ENCODE measurements around the gene LCNL1. TPM values are rescaled to one million over a fixed set of nuclear protein-coding genes. Genes with fewer than 3 reads are reported as not detected.

LCNL1 gene
- polyA plus RNA-seq, 3 donors: 0.03 to 0.23 (median 0.12) TPM

- no peak for DNase-seq (ENCODE audit: low read depth in 3 of 3, low spot score in 2 of 3)
Measured at GRCh38 chr9:137034039-137034708, 51.4 kb downstream of the LCNL1 start.

GRCh38 chr9:137034709-137035506 lies 52.1 kb downstream of the LCNL1 start:
- DNase-seq (ENCODE audit: low read depth in 3 of 3, low spot score in 2 of 3): no peak

Other genes with a start within 250 kb of the LCNL1 start
- gene LCN10, start 240.1 kb upstream of the LCNL1 start, polyA plus RNA-seq (ENCODE audit: insufficient read length in 3 of 3): 1 to 10 TPM in 2 of 3 donors, under 1 TPM in 1; 0.93 to 2.3 (median 1.2) TPM
- not detected for gene LCN6, start 234.5 kb upstream of the LCNL1 start, polyA plus RNA-seq (ENCODE audit: insufficient read length in 3 of 3)
- gene LCN8, start 224.8 kb upstream of the LCNL1 start, polyA plus RNA-seq (ENCODE audit: insufficient read length in 3 of 3): under 1 TPM; 0.11 to 0.17 (median 0.16) TPM
- gene LCN15, start 218.5 kb upstream of the LCNL1 start, polyA plus RNA-seq (ENCODE audit: insufficient read length in 3 of 3): under 1 TPM in 1 of 3 donors, not detected in 2; 0.04 TPM
- 10 to 100 TPM; 63.2 to 77.7 (median 67.1) TPM for gene TMEM141, start 191.6 kb upstream of the LCNL1 start, polyA plus RNA-seq (ENCODE audit: insufficient read length in 3 of 3)
- gene CCDC183, start 186.7 kb upstream of the LCNL1 start, polyA plus RNA-seq (ENCODE audit: insufficient read length in 3 of 3): 1 to 10 TPM; 2.5 to 3.4 (median 2.9) TPM
- gene RABL6, start 175.0 kb upstream of the LCNL1 start, polyA plus RNA-seq (ENCODE audit: insufficient read length in 3 of 3): 10 to 100 TPM; 58.6 to 61.1 (median 59.7) TPM
- under 1 TPM; 0.54 to 0.80 (median 0.64) TPM for gene AJM1, start 140.5 kb upstream of the LCNL1 start, polyA plus RNA-seq (ENCODE audit: insufficient read length in 3 of 3)
- 10 to 100 TPM; 59.9 to 76.5 (median 65.2) TPM for gene PHPT1, start 133.6 kb upstream of the LCNL1 start, polyA plus RNA-seq (ENCODE audit: insufficient read length in 3 of 3)
- gene MAMDC4, start 130.6 kb upstream of the LCNL1 start, polyA plus RNA-seq (ENCODE audit: insufficient read length in 3 of 3): 1 to 10 TPM; 3.1 to 4.6 (median 4.3) TPM
- 100 to 1,000 TPM; 349 to 395 (median 374) TPM for gene EDF1, start 116.7 kb upstream of the LCNL1 start, polyA plus RNA-seq (ENCODE audit: insufficient read length in 3 of 3)
- gene TRAF2, start 96.5 kb upstream of the LCNL1 start, polyA plus RNA-seq (ENCODE audit: insufficient read length in 3 of 3): 10 to 100 TPM; 10.1 to 14.0 (median 10.1) TPM
- gene FBXW5, start 38.3 kb upstream of the LCNL1 start, polyA plus RNA-seq (ENCODE audit: insufficient read length in 3 of 3): 10 to 100 TPM; 32.5 to 43.5 (median 38.4) TPM
- gene C8G, start 37.8 kb upstream of the LCNL1 start, polyA plus RNA-seq (ENCODE audit: insufficient read length in 3 of 3): under 1 TPM; 0.28 to 0.58 (median 0.46) TPM
- 10 to 100 TPM; 13.1 to 18.8 (median 15.9) TPM for gene LCN12, start 30.7 kb upstream of the LCNL1 start, polyA plus RNA-seq (ENCODE audit: insufficient read length in 3 of 3)
- 10 to 100 TPM; 20.9 to 29.3 (median 25.4) TPM for gene PTGDS, start 5.5 kb upstream of the LCNL1 start, polyA plus RNA-seq (ENCODE audit: insufficient read length in 3 of 3)
- 10 to 100 TPM; 22.3 to 27.0 (median 24.4) TPM for gene PAXX, start 9.4 kb downstream of the LCNL1 start, polyA plus RNA-seq (ENCODE audit: insufficient read length in 3 of 3)
- gene CLIC3, start 13.6 kb downstream of the LCNL1 start, polyA plus RNA-seq (ENCODE audit: insufficient read length in 3 of 3): under 1 TPM in 2 of 3 donors, not detected in 1; 0.36 to 0.38 TPM
- 10 to 100 TPM; 42.0 to 49.0 (median 46.3) TPM for gene ABCA2, start 45.2 kb downstream of the LCNL1 start, polyA plus RNA-seq (ENCODE audit: insufficient read length in 3 of 3)
- gene FUT7, start 49.1 kb downstream of the LCNL1 start, polyA plus RNA-seq (ENCODE audit: insufficient read length in 3 of 3): under 1 TPM in 1 of 3 donors, not detected in 2; 0.06 TPM
- gene NPDC1, start 63.2 kb downstream of the LCNL1 start, polyA plus RNA-seq (ENCODE audit: insufficient read length in 3 of 3): 10 to 100 TPM; 16.3 to 20.1 (median 18.7) TPM
- gene ENTPD2, start 71.1 kb downstream of the LCNL1 start, polyA plus RNA-seq (ENCODE audit: insufficient read length in 3 of 3): 1 to 10 TPM; 2.9 to 3.9 (median 3.3) TPM
- 1 to 10 TPM; 5.4 to 6.2 (median 5.9) TPM for gene SAPCD2, start 87.6 kb downstream of the LCNL1 start, polyA plus RNA-seq (ENCODE audit: insufficient read length in 3 of 3)
- 1 to 10 TPM; 3.5 to 5.4 (median 3.8) TPM for gene UAP1L1, start 94.5 kb downstream of the LCNL1 start, polyA plus RNA-seq (ENCODE audit: insufficient read length in 3 of 3)
- gene MAN1B1, start 104.0 kb downstream of the LCNL1 start, polyA plus RNA-seq (ENCODE audit: insufficient read length in 3 of 3): 10 to 100 TPM; 43.6 to 48.3 (median 47.0) TPM
- 10 to 100 TPM; 11.8 to 19.8 (median 11.9) TPM for gene DPP7, start 131.7 kb downstream of the LCNL1 start, polyA plus RNA-seq (ENCODE audit: insufficient read length in 3 of 3)
- gene GRIN1, start 156.2 kb downstream of the LCNL1 start, polyA plus RNA-seq (ENCODE audit: insufficient read length in 3 of 3): not detected
- gene LRRC26, start 187.1 kb downstream of the LCNL1 start, polyA plus RNA-seq (ENCODE audit: insufficient read length in 3 of 3): not detected
- not detected for gene TMEM210, start 189.1 kb downstream of the LCNL1 start, polyA plus RNA-seq (ENCODE audit: insufficient read length in 3 of 3)
- gene ANAPC2, start 205.6 kb downstream of the LCNL1 start, polyA plus RNA-seq (ENCODE audit: insufficient read length in 3 of 3): 10 to 100 TPM; 29.1 to 34.5 (median 31.9) TPM
- gene SSNA1, start 205.7 kb downstream of the LCNL1 start, polyA plus RNA-seq (ENCODE audit: insufficient read length in 3 of 3): 10 to 100 TPM; 41.4 to 52.2 (median 43.2) TPM
- 10 to 100 TPM; 12.8 to 15.5 (median 13.2) TPM for gene TPRN, start 217.7 kb downstream of the LCNL1 start, polyA plus RNA-seq (ENCODE audit: insufficient read length in 3 of 3)
- 10 to 100 TPM; 39.7 to 44.3 (median 42.6) TPM for gene TMEM203, start 222.7 kb downstream of the LCNL1 start, polyA plus RNA-seq (ENCODE audit: insufficient read length in 3 of 3)
- 1 to 10 TPM; 7.6 to 8.2 (median 8.2) TPM for gene NDOR1, start 222.7 kb downstream of the LCNL1 start, polyA plus RNA-seq (ENCODE audit: insufficient read length in 3 of 3)
- 1 to 10 TPM; 5.1 to 7.2 (median 5.2) TPM for gene RNF208, start 239.2 kb downstream of the LCNL1 start, polyA plus RNA-seq (ENCODE audit: insufficient read length in 3 of 3)
- 1 to 10 TPM; 3.1 to 6.6 (median 5.6) TPM for gene CYSRT1, start 242.2 kb downstream of the LCNL1 start, polyA plus RNA-seq (ENCODE audit: insufficient read length in 3 of 3)
- 1 to 10 TPM; 3.0 to 8.0 (median 4.6) TPM for gene RNF224, start 244.5 kb downstream of the LCNL1 start, polyA plus RNA-seq (ENCODE audit: insufficient read length in 3 of 3)
- 1 to 10 TPM; 2.8 to 6.0 (median 5.2) TPM for gene SLC34A3, start 247.9 kb downstream of the LCNL1 start, polyA plus RNA-seq (ENCODE audit: insufficient read length in 3 of 3)